Thyroid gland (tissue), 4 donors: Measurements from ENCODE around the gene ZSCAN25. TPM values are rescaled to one million over a fixed set of nuclear protein-coding genes. Genes with fewer than 3 reads are reported as not detected.

Source experiments
- DNase-seq, 2 donors: peaks; one replicate each; pipeline ENCODE4 v3.0.0-alpha.2; 2019
- H3K27ac ChIP-seq, 3 donors: fragments of 200-600 bp; sonication (generic); 1 replicate in 2 of 3; 2 replicates in 1 of 3; pipeline ENCODE4 v1.5.1; 2016 to 2019; ENCODE audit warnings: mild to moderate bottlenecking in 1 of 3, moderate library complexity in 1 of 3
- H3K27me3 ChIP-seq: fragments of 200-600 bp; sonication (generic); one replicate; pipeline ENCODE4 v1.5.1; 2019
- H3K36me3 ChIP-seq, 2 donors: fragments of 200-600 bp; sonication (generic); one replicate each; pipeline ENCODE4 v1.5.1; 2016 to 2019
- H3K4me1 ChIP-seq, 2 donors: fragments of 200-600 bp; sonication (generic); one replicate each; pipeline ENCODE4 v1.5.1; 2017 to 2019
- H3K4me3 ChIP-seq, 3 donors: fragments of 200-600 bp; sonication (generic); replicated peaks in 1 of 3; 1 replicate in 2 of 3; 2 replicates in 1 of 3; pipeline ENCODE4 v1.5.1; 2016; ENCODE audit warnings: mild to moderate bottlenecking in 1 of 3
- H3K9me3 ChIP-seq: fragments of 200-600 bp; sonication (generic); one replicate; pipeline ENCODE4 v1.5.1; 2017
- POLR2A ChIP-seq, 2 donors: fragments of 450-650 bp; IDR thresholded peaks; one replicate each; pipeline ENCODE4 v1.6.1; 2017; ENCODE audit warnings: antibody characterized with exemption in 2 of 2, mild to moderate bottlenecking in 2 of 2, moderate library complexity in 1 of 2
- WGBS, 2 donors: methylation state at CpG; one replicate each; pipeline ENCODE4 v1.1.5; 2017; 5-methylcytosine and 5-hydroxymethylcytosine counted together
- intact Hi-C: fragments of 100-400 bp; cut with DNase I; formaldehyde crosslinking; loops from one replicate; pipeline ENCODE4 v1.15.1; 2023
- total RNA-seq, 4 donors: library from RNA; depleted of rRNA; stranded (reverse); fragments of >200 nt; gene quantifications; one replicate each; pipeline ENCODE4 v1.2.3, GENCODE V29; 2016
- TF ChIP-seq, protein P1 (sequence below), 6 experiments: fragments of 200-600 bp in 3 of 6; fragments of 450-650 bp in 3 of 6; sonication (generic) in 3 of 6; IDR thresholded peaks; one replicate each; pipeline ENCODE4 v1.5.1; 2016 to 2019; ENCODE audit warnings: antibody characterized with exemption in 6 of 6, mild to moderate bottlenecking in 2 of 6, inconsistent platforms in 1 of 6, moderate library complexity in 1 of 6

The ZSCAN25 gene
- total RNA-seq, 4 donors from 2014 or later, result 17.5 to 32.4 (median 23.8) TPM

DNA sequence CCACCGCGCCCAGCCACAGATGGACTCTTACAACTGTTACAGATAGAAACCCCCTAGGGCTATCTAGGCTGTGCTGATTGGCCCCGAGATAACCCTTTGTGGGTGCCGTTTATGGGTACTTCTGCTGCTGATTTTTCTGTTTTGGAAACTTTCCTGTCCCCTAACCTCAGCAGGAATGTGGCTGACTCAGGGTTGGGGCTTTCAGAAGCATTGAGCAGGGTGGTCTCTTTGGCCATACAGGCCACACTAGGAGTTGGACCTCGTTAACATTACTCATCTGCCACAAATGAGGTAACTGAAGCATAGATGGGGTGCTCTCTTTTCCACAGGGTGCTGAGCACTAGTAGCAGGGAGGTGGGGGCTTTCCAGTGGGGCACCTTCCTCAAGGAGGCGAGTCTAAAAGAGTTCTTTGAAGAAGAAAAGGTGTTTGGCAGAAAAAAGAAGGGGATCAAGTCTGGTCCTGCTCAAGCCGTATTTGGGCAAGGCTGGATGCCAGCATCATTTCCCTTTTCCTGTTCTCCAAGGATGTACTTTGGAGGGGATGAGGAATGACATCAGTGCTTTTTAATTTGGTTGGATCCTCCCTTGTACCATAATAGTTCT, 6.4 kb downstream of the ZSCAN25 start:
- Histone ChIP-seq H3K36me3 (peaks cover 81 to 83% of the 10 kb centered on the region in 2 donors), H3K4me3 (no peak overlapping the region), H3K27ac (no peak overlapping the region), H3K27me3 (no peaks in the 10 kb centered on the region), H3K9me3 (no peaks in the 10 kb centered on the region), H3K4me1 (no peaks in the 10 kb centered on the region)
- no peak for TF ChIP-seq POLR2A (IDR thresholded peaks at IDR 0.05)
- TF ChIP-seq, protein P1, sequence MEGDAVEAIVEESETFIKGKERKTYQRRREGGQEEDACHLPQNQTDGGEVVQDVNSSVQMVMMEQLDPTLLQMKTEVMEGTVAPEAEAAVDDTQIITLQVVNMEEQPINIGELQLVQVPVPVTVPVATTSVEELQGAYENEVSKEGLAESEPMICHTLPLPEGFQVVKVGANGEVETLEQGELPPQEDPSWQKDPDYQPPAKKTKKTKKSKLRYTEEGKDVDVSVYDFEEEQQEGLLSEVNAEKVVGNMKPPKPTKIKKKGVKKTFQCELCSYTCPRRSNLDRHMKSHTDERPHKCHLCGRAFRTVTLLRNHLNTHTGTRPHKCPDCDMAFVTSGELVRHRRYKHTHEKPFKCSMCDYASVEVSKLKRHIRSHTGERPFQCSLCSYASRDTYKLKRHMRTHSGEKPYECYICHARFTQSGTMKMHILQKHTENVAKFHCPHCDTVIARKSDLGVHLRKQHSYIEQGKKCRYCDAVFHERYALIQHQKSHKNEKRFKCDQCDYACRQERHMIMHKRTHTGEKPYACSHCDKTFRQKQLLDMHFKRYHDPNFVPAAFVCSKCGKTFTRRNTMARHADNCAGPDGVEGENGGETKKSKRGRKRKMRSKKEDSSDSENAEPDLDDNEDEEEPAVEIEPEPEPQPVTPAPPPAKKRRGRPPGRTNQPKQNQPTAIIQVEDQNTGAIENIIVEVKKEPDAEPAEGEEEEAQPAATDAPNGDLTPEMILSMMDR (IDR thresholded peaks at IDR 0.05), result no peak
- intact Hi-C loops, result no loop called here
- no peak for DNase-seq
- WGBS, 2 donors, result 88 to 90% methylated on average over 7 of the region's 7 CpGs

DNA sequence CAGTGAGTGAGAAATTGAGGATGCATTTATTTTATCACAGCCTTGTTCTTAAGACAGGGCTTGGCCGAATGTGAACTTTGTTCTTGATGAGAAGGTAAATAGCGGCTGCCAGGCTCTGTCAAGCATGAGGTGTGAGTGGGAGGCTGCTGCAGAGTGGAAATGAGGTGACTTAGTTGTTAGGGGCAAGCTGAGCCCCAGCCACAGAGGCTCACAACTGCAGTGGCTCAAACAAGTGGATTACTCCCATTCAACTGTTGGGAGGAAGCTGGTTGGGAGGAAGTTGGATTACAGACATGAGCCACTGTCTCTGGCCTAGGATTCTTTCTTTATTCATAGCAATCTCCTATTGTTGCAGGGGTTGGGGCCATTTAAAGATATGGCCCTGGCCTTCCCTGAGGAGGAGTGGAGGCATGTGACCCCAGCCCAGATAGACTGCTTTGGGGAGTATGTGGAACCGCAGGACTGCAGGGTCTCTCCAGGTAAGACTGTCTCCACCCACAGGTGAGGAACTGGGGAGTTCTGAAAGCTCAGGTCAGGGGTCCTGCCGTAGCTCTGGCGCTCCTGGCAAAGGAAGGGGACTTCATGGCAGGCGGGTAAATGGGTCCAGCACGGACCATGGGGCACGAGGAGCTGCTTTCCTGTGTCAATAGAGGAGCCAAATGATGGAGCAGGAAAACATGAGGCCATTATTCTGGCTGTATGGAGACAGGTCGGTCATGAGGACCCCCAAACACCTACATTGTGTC, 7.1 kb downstream of the ZSCAN25 start:
- no peaks in the 10 kb centered on the region for H3K27me3 ChIP-seq
- H3K4me1 ChIP-seq, result no peaks in the 10 kb centered on the region
- no peak overlapping the region for H3K4me3 ChIP-seq
- H3K36me3 ChIP-seq, result peaks cover 81 to 90% of the 10 kb centered on the region in 2 donors
- 90 to 91% methylated on average over 9 of the region's 9 CpGs for WGBS, 2 donors
- intact Hi-C loops, result no loop called here
- H3K27ac ChIP-seq, result no peak overlapping the region
- H3K9me3 ChIP-seq, result no peaks in the 10 kb centered on the region
- TF ChIP-seq POLR2A (IDR thresholded peaks at IDR 0.05), result no peak
- TF ChIP-seq, protein P1 (IDR thresholded peaks at IDR 0.05), result no peak
- DNase-seq, result no peak

DNA sequence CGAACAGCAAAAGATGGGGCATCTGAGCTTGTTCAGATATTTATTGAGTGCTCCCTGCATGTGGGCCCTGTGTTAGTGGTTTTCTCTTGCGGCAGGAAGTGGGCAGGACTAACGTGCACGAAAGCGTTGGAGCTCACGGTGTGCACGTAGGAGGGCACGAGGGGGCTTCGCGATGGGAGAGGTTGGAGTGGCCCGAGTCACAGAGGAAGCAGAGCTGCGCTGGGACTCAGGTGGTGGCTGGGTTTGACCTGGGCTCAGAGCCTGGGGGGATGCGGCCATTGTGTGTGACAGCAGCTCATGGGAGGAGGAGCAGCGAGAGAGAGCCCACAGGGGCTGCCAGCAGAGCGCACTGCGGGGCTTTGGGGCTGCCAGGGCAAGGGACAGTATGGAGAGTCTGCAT, 7.7 kb downstream of the ZSCAN25 start:
- Histone ChIP-seq H3K9me3 (no peaks in the 10 kb centered on the region), H3K36me3 (peaks cover 85 to 93% of the 10 kb centered on the region in 2 donors), H3K27ac (no peak overlapping the region), H3K4me1 (no peaks in the 10 kb centered on the region), H3K27me3 (no peaks in the 10 kb centered on the region), H3K4me3 (no peak overlapping the region)
- no peak for TF ChIP-seq POLR2A (IDR thresholded peaks at IDR 0.05)
- TF ChIP-seq, protein P1 (IDR thresholded peaks at IDR 0.05), result no peak
- 90 to 93% methylated on average over 16 of the region's 16 CpGs for WGBS, 2 donors
- intact Hi-C loops, result no loop called here
- peak in 1 of 2 donors; percentile 12 for DNase-seq

DNA sequence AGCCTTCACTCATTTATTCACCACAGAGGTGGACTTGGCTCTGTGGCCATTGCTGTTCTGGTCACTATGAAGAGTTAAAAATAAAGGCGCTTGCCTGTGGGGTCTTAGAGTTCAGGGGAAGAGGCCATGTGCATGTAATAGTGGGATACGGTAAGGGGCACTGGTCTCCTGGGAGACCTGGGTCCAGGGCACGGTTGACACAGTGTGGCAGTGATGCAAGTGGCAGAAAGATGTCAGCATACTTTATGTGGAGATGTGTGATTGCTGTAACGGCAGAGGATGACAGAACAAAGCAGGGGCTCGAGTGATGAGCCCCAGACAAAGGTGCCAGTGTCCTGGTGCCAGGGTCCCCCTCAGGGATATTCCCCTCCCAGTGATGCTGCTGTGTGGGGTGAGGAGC, 8.6 kb downstream of the ZSCAN25 start:
- WGBS, 2 donors, result 86 to 87% methylated on average over 5 of the region's 5 CpGs
- no peaks in the 10 kb centered on the region for H3K4me1 ChIP-seq
- no peaks in the 10 kb centered on the region for H3K9me3 ChIP-seq
- intact Hi-C loops, result no loop called here
- H3K4me3 ChIP-seq, result no peak overlapping the region
- H3K36me3 ChIP-seq, result peaks cover 85 to 93% of the 10 kb centered on the region in 2 donors
- H3K27ac ChIP-seq, result no peak overlapping the region
- DNase-seq, result no peak
- TF ChIP-seq, protein P1 (IDR thresholded peaks at IDR 0.05), result no peak
- TF ChIP-seq POLR2A (IDR thresholded peaks at IDR 0.05), result no peak
- no peaks in the 10 kb centered on the region for H3K27me3 ChIP-seq

DNA sequence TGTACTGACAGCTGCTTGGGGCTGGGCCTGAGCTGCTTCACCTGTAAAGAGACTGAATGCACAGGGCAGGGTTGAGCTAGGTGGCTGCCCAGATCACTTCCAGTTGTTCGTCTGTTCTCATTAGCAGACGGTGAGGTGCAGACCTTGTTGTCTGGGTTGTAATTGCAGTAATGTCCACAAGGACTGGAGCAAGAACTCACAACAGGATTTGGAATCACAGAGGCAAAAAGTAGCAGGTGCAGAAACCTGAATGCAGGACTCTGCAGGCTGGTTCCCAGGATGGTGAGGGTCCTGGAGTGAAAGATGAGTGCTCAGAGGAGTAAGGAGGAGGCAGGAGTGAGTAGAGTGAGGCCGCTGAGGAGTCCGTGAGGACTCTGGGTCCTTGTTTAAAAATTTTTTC, 9.2 kb downstream of the ZSCAN25 start:
- intact Hi-C loops, result no loop called here
- TF ChIP-seq, protein P1 (IDR thresholded peaks at IDR 0.05), result no peak
- TF ChIP-seq POLR2A (IDR thresholded peaks at IDR 0.05), result no peak
- Histone ChIP-seq H3K9me3 (no peaks in the 10 kb centered on the region), H3K4me3 (no peak overlapping the region), H3K27me3 (no peaks in the 10 kb centered on the region), H3K4me1 (no peaks in the 10 kb centered on the region), H3K36me3 (peaks cover 80 to 93% of the 10 kb centered on the region in 2 donors), H3K27ac (no peak overlapping the region)
- DNase-seq, result no peak
- WGBS, 2 donors, result 94 to 97% methylated on average over 4 of the region's 4 CpGs
